HEK293T (cell line): Measurements from ENCODE around the gene CTSV.

Experiments used
- ARNT ChIP-seq: fragments of 450-650 bp; IDR thresholded peaks from 2 replicates; pipeline ENCODE4 v1.6.1; 2017; ENCODE audit warnings: mild to moderate bottlenecking
- CTBP1 ChIP-seq: fragments of 450-650 bp; IDR thresholded peaks from 2 replicates; pipeline ENCODE4 v1.6.1; 2016; ENCODE audit warnings: borderline replicate concordance
- FOXK2 ChIP-seq: fragments of 450-650 bp; IDR thresholded peaks from 2 replicates; pipeline ENCODE4 v1.6.1; 2016; ENCODE audit warnings: mild to moderate bottlenecking
- FOXM1 ChIP-seq: fragments of 450-650 bp; IDR thresholded peaks from 2 replicates; pipeline ENCODE4 v1.6.1; 2017; ENCODE audit warnings: mild to moderate bottlenecking, borderline replicate concordance
- L3MBTL2 ChIP-seq: fragments of 450-650 bp; conservative IDR thresholded peaks from 2 replicates; pipeline ENCODE4 v1.6.1; 2016; ENCODE audit warnings: mild to moderate bottlenecking

- TF ChIP-seq FOXK2 (no peak), CTBP1 (no peak), FOXM1 (no peak), ARNT (no peak), L3MBTL2 (no peak)
These were observed 39.4 kb upstream of the CTSV start for GRCh38 chr9:97078362-97078761.
